SIG-M5 (cell line): Measurements from ENCODE around the gene IGFBP3.

Experiments used
- DNase-seq: peaks from one replicate; lab custom pipeline; 2025; lab: John Stamatoyannopoulos, UW

IGFBP3 gene

GRCh38 chr7:45891462-45892402 lies 29.3 kb downstream of the IGFBP3 start:
- no peak for DNase-seq

- no peak for DNase-seq
These were observed 30.1 kb downstream of the IGFBP3 start for GRCh38 chr7:45890902-45891461.

DNA sequence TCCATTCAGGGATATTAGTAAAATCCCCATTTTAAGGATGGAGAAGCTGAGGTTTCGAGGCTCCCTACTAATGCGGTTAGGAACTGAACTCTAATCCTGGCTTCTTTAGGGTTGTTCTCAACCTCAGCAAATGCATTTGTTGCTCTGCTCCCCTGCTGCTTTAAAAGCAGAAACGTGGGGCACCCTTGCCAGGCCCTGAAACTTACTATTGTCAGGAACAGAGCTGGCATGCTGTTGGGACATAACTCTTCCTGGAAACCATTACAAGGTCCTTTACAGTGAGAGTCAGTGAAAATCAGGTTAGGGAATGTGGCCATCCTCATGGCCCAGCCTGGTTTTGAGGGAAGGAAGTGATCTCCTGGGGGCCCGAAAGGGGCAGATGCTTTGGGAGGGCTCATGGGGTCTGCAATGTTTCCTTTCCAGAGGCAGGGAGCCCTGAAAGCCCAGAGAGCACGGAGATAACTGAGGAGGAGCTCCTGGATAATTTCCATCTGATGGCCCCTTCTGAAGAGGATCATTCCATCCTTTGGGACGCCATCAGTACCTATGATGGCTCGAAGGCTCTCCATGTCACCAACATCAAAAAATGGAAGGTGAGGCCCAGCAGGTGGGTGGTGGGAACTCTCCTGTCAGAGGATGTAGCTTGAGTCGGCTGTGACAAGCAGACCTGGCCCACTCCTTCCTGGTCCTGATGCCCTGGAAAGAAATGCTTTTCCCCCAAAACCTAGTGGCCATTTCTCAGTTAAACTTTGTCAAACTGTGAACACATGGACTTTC lies 30.8 kb downstream of the IGFBP3 start:
- no peak for DNase-seq

DNA sequence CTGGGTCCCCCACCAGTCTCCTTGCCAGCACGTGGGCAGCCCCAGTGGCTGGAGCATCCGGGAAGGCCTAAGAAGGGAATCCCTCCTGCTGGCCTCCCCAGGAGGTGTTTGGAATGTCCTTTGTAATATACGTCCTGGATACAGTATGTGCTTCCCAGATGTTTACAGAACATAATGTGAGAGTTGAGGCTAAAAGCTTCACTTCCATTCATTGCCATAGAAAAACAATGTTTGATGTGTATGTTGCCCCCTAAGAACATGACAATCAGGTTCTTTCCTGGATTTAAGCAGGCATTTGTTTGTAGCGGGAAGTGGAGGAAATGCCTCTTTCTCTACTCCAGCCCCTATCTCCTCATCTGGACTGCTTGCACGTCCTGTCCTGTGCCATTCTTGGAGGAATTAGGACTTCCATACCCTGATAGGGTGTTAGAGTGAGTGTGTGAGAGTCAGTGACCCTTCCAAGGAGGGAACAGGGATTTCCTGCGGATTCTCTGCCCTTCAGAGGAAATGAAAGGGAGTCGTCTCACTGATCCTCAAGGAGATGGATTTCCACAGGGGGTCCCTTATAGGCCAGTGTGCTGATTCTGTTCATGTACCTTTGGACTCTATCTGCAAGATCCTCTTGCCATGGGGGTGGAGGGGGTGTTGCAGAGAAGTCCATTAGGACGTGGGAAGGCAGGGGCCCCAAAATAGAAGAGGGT lies 31.6 kb downstream of the IGFBP3 start:
- DNase-seq = no peak

DNA sequence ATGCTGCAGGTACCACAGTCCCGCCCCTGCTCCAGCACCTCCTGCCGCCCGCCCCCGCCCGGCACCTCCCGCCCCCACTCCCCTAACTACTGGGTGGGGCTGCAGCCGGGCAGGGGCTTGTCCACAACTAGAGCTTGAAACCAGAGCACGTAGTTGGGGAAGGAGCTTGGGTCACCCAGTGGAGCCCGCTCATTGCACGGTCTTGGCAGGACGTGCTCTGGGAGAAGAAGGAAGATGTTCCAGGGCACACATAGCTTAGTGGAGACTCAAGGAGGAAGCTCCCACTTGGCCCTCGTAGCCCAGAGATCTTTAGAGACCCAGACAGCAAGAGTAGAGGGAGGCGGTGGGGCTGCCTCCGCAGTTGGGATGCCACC lies 32.1 kb downstream of the IGFBP3 start:
- DNase-seq = no peak

DNA sequence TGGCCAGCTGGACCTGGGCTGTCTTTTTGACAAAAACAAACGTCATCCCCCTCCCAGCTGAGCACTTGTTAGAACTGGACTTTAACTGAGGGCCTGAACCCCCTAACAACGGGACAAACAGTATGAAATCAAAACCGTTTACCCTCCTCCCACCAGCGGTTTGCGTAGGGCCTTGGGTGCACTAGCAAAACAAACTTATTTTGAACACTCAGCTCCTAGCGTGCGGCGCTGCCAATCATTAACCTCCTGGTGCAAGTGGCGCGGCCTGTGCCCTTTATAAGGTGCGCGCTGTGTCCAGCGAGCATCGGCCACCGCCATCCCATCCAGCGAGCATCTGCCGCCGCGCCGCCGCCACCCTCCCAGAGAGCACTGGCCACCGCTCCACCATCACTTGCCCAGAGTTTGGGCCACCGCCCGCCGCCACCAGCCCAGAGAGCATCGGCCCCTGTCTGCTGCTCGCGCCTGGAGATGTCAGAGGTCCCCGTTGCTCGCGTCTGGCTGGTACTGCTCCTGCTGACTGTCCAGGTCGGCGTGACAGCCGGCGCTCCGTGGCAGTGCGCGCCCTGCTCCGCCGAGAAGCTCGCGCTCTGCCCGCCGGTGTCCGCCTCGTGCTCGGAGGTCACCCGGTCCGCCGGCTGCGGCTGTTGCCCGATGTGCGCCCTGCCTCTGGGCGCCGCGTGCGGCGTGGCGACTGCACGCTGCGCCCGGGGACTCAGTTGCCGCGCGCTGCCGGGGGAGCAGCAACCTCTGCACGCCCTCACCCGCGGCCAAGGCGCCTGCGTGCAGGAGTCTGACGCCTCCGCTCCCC lies 32.7 kb downstream of the IGFBP3 start, which contains the start of gene IGFBP1:
Gene IGFBP1, plus strand, starts transcription at position 304 of the 808 bp plus-strand sequence. Its CDS starts 165 bp downstream, at position 469.
- DNase-seq = no peak

DNA sequence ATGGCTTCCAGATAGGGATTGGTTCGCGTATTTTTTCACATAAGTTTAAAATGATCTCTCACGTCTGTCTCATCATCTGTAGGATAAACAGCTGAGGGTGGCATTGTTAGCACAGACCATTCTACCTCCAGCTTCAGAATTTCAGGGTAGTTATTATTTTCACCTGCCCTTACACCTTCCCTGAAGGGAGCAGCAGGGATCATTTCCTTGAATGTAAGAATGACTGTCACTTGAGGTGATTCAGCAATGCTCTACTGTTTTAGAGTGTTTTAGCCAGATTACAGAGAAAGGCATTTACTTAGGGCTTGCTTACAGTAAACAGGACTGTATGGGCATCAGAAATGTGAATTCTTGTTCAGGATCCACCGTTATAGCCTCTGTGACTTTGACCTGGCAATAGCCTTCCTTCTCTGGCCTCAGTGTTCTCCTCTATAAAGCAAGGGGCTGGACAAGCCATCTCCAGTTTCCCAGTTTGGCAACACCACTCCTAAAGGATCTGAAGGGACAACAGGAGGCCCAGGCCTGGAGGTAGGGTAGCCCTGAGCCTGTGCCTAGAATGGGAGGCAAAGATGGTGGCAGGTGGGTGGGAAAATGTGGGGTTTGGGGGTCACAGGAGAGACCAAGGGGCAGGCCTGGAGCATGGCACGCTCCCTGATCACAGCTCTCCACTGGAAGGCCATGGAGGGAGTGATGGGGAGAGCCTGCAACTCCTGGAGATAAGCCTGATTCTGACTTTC lies 34.0 kb downstream of the IGFBP3 start:
- DNase-seq = no peak

DNA sequence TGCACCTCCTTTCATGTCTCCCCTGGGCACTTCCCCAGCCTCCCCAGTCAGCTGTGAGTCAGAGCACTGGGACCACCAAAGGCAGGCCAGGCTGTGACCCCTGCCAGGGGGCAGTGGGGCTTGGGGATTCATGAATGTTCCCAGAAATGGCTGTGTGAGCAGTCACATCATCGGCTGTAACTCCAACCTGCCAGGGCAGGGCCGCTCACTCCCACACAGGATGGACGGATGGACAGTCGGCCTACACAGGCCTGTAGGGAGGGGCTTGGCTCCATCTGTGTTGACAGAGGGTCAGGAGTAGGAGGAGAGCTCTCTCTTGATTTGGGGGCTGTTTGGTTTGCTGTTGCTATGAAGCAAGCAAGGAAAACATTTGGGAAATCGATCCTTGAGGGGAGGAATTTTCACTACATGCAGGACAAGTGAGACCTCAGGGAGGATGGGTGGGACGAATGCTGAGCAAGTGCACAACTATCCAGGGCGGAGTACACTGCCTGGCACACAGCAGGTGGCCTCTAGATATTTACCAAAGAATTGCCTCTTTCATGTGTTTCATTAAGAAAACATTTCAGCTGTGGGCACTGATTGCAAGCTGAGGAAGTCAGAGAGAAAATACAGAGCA lies 35.7 kb downstream of the IGFBP3 start:
- DNase-seq = no peak

DNA sequence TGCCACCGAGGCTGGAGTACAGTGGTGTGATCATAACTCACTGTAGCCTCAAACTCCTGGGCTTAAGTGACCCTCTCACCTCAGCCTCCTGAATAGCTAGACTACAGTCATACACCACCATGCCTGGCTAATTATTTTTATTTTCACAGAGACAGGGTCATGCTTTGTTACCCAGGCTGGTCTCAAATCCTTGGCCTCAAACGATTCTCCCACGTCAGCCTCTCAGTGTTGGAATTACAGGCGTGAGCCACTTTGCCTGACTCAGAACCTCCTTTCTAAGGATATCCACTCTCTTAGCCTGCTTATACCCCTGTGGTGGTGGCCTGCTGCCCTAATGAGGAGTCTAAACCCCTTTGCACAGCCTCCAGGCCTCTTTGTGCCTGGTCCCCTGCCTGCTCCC lies 36.9 kb downstream of the IGFBP3 start:
- DNase-seq = no peak

DNA sequence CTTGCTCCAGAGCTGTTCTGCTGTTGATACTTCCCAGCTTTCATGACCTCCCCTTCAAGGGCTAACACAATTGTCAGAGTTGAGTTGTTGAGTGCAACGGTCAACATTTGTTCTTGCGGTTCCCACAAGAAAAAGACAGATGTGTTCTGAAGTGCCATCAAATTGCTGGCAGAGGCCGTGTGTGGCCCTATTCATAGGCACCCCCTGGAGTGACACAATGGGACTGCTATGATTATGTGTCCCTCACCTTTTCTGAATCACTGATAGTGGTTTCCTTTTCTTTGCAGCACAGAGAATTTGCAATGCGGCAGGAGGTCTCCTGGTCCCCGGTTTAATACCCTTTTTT lies 38.6 kb downstream of the IGFBP3 start:
- no peak for DNase-seq

- DNase-seq = no peak
These were observed 39.2 kb downstream of the IGFBP3 start for GRCh38 chr7:45881759-45882464.

DNA sequence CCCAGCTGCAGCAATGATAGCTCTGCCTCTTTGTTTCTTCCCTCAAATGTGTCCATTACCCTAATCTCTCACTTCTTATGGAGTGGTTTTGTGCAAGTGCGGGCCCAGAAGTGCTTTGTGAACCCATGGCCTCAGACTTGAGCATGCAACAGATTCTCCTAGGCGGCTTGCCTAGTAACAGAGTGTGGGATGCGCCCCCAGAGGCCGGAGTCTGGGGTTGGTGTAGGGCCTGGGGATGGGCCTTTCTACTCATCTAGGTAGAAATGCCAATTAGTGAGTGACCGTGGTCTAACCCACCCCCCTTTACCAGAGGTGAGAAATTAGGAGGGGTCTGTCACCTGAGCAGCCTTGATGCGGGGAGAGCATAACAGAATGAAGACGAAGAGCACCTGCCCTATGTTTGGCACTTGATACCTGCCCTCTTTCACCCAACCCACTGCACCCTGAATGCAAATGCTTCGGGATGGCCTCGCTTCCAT lies 39.8 kb downstream of the IGFBP3 start:
- no peak for DNase-seq

DNA sequence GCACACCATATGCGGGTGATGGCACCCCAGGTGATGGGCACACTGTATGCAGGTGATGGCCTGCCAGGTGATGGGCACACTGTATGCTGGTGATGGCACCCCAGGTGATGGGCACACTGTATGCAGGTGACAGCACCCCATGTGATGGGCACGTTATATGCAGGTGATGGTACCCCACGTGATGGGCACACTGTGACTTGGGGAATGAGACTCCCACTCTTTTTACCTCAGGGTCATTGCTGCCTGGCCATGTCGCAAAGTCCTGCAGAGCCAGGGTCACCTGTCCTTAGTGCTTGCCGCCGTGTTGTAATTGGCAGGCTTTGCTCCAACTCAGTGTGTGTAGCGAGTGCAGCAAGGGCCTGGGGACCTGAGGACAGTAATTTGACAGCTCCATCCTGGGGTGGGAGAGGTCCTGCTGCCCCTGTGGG lies 40.6 kb downstream of the IGFBP3 start:
- DNase-seq = no peak

DNA sequence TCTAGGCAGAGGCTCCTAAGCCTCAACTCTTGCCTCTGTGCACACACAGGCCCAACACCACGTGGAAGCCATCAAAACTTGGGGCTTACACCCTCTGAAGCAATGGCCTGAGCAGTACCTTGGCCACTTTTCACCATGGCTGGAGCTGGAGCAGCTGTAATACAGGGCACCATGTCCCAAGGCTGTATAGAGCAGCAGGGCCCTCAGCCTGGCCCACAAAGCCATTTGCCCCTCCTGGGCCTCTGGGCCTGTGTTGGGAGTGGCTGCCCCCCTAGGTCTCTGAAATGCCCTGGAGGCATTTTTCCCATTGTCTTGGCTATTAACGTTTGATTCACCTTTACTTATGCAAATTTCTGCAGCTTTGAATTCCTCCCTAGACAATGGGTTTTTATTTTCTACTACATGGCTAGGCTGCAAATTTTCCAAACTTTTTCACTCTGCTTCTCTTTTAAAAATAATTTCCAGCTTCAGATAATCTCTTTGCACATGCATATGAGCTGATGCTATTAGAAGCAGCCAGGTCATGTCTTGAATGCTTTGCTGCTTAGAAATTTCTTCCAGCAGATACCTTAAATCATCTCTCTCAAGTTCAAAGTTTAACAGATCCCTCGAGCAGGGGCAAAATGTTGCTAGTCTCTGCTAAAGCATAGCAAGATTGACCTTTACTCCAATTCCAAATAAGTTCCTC lies 42.5 kb downstream of the IGFBP3 start:
- DNase-seq = no peak

- DNase-seq = no peak
These were observed 44.6 kb downstream of the IGFBP3 start for GRCh38 chr7:45876519-45876918.

DNA sequence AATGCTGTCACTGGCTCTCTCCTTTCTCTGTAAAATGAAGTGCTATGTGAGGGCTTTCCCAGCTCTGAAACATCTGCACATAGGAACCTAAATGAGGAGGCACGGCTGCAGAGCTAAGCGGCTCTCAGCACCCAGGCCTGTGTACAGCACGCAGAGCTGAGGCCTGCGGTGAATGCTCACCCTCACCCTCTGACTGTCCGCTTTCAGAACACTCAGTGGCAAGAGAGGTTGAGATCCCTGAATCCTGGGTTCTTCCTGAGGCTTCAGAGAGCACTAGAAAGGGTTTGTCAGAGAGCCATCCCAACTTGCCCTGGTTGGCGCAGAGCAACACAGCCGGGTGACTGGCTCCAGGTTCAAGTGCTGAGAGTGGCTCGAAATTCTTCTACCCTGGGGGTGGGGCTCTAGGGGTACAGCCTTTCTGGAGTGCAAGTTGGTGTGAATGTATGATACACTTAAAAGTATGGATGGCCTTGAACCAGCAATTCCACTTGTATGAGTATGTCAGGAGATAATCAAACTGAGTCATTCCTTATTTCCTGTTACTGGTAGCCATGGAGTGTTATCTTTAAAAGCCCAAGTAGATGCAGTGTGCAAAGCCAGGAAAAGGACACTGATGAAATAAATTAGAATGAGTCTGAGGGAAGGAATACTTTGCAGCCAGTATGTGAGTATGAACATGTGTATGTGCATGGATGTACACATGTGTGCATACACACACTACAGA lies 46.5 kb downstream of the IGFBP3 start:
- DNase-seq = no peak

GRCh38 chr7:45873355-45873754 lies 47.7 kb downstream of the IGFBP3 start:
- DNase-seq = no peak

DNA sequence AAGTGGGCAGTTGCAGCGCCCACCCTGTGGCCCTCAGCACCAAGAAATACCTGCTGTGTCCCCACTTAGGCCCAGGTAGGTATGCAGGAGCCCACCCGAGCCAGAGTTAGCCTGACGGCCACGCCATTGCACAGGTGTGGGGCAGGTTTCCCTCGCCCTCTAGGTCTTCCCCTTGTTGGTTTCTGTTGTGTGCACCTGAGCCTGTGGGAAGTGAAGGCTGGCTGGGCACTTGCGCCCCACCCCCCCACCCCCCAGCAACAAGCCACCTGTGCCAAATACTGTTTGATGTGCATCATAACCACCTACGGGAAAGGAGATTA lies 48.1 kb downstream of the IGFBP3 start, which contains the start of gene CCDC201:
Gene CCDC201, minus strand, starts transcription at position 48 of the 320 bp plus-strand sequence. CDS start 75 bp downstream, outside the sequence.
- no peak for DNase-seq
